K562 (cell line): Measurements from ENCODE around the gene ACO2. TPM values are rescaled to one million over a fixed set of nuclear protein-coding genes. Genes with fewer than 3 reads are reported as not detected.

Source experiments
- ARNT ChIP-seq, 2 experiments: fragments of 450-650 bp; IDR thresholded peaks; 2 replicates each; pipeline ENCODE4 v1.6.1; 2016; ENCODE audit warnings: mild to moderate bottlenecking in 1 of 2
- CHD4 ChIP-seq: fragments of 200-600 bp; sonication (generic); IDR thresholded peaks from 3 replicates; pipeline ENCODE4 v1.6.1; 2012; ENCODE audit warnings: low read depth, mild to moderate bottlenecking, mixed read lengths, low read length, inconsistent platforms; ENCODE audit not compliant: insufficient read depth, insufficient replicate concordance, poor library complexity, severe bottlenecking
- DPF2 ChIP-seq: fragments of 450-650 bp; IDR thresholded peaks from 2 replicates; pipeline ENCODE4 v1.6.1; 2016
- ELF1 ChIP-seq: fragments of 200-800 bp; sonication (Bioruptor generic); IDR thresholded peaks from 2 replicates; pipeline ENCODE4 v1.6.1; 2016; ENCODE audit warnings: missing genetic modification characterization, missing compliant biosample characterization
- FOXM1 ChIP-seq, 2 experiments: fragments of 450-650 bp in 1 of 2; sonication (generic) in 1 of 2; formaldehyde crosslinking in 1 of 2; IDR thresholded peaks; 2 replicates each; pipeline versions ENCODE4 v1.6.1 to v1.9.0; 2017 to 2022; ENCODE audit warnings: low read depth in 2 of 2, mild to moderate bottlenecking in 2 of 2, missing genetic modification reagents in 1 of 2, moderate library complexity in 1 of 2
- HDAC8 ChIP-seq: fragments of 450-650 bp; IDR thresholded peaks from 2 replicates; pipeline ENCODE4 v1.6.1; 2016; ENCODE audit warnings: mild to moderate bottlenecking, missing genetic modification characterization, moderate library complexity, missing compliant biosample characterization
- SRSF9 ChIP-seq: fragments of 200-400 bp; formaldehyde crosslinking; IDR thresholded peaks from 2 replicates; pipeline ENCODE4 v1.6.1; 2017; ENCODE audit warnings: low read depth, low read length, borderline replicate concordance
- ZNF408 ChIP-seq: fragments of 250-450 bp; sonication (Bioruptor Pico); IDR thresholded peaks from 2 replicates; pipeline ENCODE4 v1.4.0; 2020; ENCODE audit warnings: low read depth, mild to moderate bottlenecking, moderate library complexity
- ZNF586 ChIP-seq: fragments of 450-650 bp; formaldehyde crosslinking; conservative IDR thresholded peaks from 2 replicates; pipeline ENCODE4 v1.4.0; 2020; ENCODE audit warnings: mild to moderate bottlenecking, moderate library complexity
- polyA plus RNA-seq, 8 experiments: library from polyadenylated mRNA; depleted of rRNA in 4 of 8; stranded (reverse) in 5 of 8; unstranded in 3 of 8; fragments of >200 nt; fragmentation: Nextera tagmentation in 2 of 8; fragmentation: Illumina TruSeq in 1 of 8; extraction: Ambion mirVana in 2 of 8; extraction: Trizol in 1 of 8; gene quantifications; 2 replicates each; pipeline versions ENCODE4 v1.2.1 to v1.2.3, GENCODE V29; 2011 to 2014; ENCODE audit warnings: inconsistent platforms in 1 of 8, missing spikeins in 1 of 8
- total RNA-seq, 7 experiments: library from RNA; depleted of rRNA in 6 of 7; stranded (reverse); fragments of >200 nt in 6 of 7; fragmentation: Illumina TruSeq in 2 of 7; extraction: Trizol in 2 of 7; gene quantifications; 2 replicates each; pipeline versions ENCODE4 v1.2.1 to v1.2.3, GENCODE V29; 2011 to 2021; ENCODE audit warnings: low replicate concordance in 1 of 7
- TF ChIP-seq, protein P1 (sequence below): conservative IDR thresholded peaks from 2 replicates; pipeline ENCODE4 v1.6.1; 2011; ENCODE audit warnings: low read depth, mild to moderate bottlenecking, low read length; ENCODE audit not compliant: control insufficient read depth
- TF ChIP-seq, protein P2 (sequence below): sonication (generic); formaldehyde crosslinking; IDR thresholded peaks from 2 replicates; pipeline ENCODE4 v1.8.1; 2023; ENCODE audit warnings: mild to moderate bottlenecking, missing genetic modification reagents
- TF ChIP-seq, protein P3 (sequence below): IDR thresholded peaks from 2 replicates; pipeline ENCODE4 v1.6.1; 2011; ENCODE audit warnings: borderline replicate concordance, low read depth, mild to moderate bottlenecking, moderate library complexity, low read length; ENCODE audit not compliant: insufficient read depth, poor library complexity, severe bottlenecking
- TF ChIP-seq, protein P4 (sequence below): fragments of 150-350 bp; IDR thresholded peaks from 2 replicates; pipeline ENCODE4 v1.6.1; 2014; ENCODE audit warnings: low read depth, mild to moderate bottlenecking, low read length, borderline replicate concordance
- TF ChIP-seq, protein P5 (sequence below): sonication (generic); formaldehyde crosslinking; IDR thresholded peaks from 2 replicates; pipeline ENCODE4 v1.8.0; 2022; ENCODE audit warnings: missing genetic modification reagents, mild to moderate bottlenecking, borderline replicate concordance
- TF ChIP-seq, protein P6 (sequence below): fragments of 450-650 bp; IDR thresholded peaks from 2 replicates; pipeline ENCODE4 v1.6.1; 2016; ENCODE audit warnings: missing biosample characterization, missing genetic modification characterization

The ACO2 gene
- total and polyA plus RNA-seq, 9 of the 15 experiments (the other 6 are each of a cell fraction or from before 2014, with no cell fraction given), result 16.2 to 119 (median 43.2) TPM

DNA sequence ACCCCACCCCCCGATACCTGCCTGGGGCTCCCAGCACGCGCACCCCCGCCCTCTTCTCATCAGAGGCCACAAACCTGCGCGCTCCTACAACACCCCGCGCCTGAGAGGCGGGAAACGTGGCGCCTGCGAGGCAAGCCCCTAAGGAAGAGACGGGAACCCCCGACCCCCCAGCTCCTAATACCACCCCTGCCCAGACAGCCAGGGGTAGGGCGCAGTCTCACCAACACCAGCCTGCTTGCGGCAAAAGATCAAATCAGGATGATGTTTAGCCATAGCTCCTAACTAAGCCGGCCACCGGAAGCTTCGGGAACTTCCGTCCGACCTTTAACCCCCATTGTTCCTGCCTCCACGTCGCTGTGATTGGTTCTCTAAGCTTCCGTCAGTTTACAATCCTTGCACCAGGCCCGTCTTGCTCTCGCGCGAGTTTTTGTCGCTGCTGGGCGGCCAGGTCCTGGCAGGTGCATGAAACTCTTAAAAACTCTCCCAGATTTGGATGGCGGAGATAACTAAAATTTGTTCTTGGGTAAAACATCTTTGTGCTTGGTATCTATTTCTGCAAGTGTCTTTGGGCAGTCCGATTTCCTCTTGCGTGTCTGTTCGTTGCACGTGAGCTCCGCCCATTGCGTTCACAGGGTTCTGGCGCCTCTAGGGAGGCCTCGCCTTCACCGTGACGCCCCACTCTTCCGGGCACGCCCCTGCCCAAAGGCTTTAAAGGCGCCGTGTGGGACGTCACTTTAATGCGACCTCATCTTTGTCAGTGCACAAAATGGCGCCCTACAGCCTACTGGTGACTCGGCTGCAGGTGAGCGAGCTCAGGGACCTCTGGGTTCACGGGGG, at the start of gene ACO2, which contains the start of gene PHF5A (continued):
- no peak for TF ChIP-seq SRSF9
- TF ChIP-seq, protein P1, sequence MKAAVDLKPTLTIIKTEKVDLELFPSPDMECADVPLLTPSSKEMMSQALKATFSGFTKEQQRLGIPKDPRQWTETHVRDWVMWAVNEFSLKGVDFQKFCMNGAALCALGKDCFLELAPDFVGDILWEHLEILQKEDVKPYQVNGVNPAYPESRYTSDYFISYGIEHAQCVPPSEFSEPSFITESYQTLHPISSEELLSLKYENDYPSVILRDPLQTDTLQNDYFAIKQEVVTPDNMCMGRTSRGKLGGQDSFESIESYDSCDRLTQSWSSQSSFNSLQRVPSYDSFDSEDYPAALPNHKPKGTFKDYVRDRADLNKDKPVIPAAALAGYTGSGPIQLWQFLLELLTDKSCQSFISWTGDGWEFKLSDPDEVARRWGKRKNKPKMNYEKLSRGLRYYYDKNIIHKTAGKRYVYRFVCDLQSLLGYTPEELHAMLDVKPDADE, result peak; percentile 64
- TF ChIP-seq, protein P2, sequence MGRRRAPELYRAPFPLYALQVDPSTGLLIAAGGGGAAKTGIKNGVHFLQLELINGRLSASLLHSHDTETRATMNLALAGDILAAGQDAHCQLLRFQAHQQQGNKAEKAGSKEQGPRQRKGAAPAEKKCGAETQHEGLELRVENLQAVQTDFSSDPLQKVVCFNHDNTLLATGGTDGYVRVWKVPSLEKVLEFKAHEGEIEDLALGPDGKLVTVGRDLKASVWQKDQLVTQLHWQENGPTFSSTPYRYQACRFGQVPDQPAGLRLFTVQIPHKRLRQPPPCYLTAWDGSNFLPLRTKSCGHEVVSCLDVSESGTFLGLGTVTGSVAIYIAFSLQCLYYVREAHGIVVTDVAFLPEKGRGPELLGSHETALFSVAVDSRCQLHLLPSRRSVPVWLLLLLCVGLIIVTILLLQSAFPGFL (CRISPR knock-in tag), result peak; percentile 97
- TF ChIP-seq DPF2, result no peak
- peak in 1 of 2 experiments; percentile 97; a peak in 2 of 4 replicates for TF ChIP-seq ARNT (IDR thresholded peaks at IDR 0.05)
- peak; percentile 75 for TF ChIP-seq FOXM1 (IDR thresholded peaks at IDR 0.05; ENCODE audit: low read depth)
- TF ChIP-seq FOXM1 (CRISPR knock-in tag; IDR thresholded peaks at IDR 0.05; ENCODE audit: low read depth), result no peak
- TF ChIP-seq, protein P3, sequence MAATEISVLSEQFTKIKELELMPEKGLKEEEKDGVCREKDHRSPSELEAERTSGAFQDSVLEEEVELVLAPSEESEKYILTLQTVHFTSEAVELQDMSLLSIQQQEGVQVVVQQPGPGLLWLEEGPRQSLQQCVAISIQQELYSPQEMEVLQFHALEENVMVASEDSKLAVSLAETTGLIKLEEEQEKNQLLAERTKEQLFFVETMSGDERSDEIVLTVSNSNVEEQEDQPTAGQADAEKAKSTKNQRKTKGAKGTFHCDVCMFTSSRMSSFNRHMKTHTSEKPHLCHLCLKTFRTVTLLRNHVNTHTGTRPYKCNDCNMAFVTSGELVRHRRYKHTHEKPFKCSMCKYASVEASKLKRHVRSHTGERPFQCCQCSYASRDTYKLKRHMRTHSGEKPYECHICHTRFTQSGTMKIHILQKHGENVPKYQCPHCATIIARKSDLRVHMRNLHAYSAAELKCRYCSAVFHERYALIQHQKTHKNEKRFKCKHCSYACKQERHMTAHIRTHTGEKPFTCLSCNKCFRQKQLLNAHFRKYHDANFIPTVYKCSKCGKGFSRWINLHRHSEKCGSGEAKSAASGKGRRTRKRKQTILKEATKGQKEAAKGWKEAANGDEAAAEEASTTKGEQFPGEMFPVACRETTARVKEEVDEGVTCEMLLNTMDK, result no peak
- TF ChIP-seq ZNF586 (CRISPR knock-in tag), result no peak
- no peak for TF ChIP-seq HDAC8 (tag)
- TF ChIP-seq, protein P4, sequence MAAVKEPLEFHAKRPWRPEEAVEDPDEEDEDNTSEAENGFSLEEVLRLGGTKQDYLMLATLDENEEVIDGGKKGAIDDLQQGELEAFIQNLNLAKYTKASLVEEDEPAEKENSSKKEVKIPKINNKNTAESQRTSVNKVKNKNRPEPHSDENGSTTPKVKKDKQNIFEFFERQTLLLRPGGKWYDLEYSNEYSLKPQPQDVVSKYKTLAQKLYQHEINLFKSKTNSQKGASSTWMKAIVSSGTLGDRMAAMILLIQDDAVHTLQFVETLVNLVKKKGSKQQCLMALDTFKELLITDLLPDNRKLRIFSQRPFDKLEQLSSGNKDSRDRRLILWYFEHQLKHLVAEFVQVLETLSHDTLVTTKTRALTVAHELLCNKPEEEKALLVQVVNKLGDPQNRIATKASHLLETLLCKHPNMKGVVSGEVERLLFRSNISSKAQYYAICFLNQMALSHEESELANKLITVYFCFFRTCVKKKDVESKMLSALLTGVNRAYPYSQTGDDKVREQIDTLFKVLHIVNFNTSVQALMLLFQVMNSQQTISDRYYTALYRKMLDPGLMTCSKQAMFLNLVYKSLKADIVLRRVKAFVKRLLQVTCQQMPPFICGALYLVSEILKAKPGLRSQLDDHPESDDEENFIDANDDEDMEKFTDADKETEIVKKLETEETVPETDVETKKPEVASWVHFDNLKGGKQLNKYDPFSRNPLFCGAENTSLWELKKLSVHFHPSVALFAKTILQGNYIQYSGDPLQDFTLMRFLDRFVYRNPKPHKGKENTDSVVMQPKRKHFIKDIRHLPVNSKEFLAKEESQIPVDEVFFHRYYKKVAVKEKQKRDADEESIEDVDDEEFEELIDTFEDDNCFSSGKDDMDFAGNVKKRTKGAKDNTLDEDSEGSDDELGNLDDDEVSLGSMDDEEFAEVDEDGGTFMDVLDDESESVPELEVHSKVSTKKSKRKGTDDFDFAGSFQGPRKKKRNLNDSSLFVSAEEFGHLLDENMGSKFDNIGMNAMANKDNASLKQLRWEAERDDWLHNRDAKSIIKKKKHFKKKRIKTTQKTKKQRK, result no peak
- TF ChIP-seq, protein P5, sequence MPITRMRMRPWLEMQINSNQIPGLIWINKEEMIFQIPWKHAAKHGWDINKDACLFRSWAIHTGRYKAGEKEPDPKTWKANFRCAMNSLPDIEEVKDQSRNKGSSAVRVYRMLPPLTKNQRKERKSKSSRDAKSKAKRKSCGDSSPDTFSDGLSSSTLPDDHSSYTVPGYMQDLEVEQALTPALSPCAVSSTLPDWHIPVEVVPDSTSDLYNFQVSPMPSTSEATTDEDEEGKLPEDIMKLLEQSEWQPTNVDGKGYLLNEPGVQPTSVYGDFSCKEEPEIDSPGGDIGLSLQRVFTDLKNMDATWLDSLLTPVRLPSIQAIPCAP (CRISPR knock-in tag), result no peak
- TF ChIP-seq CHD4, result no peak
- TF ChIP-seq, protein P6, sequence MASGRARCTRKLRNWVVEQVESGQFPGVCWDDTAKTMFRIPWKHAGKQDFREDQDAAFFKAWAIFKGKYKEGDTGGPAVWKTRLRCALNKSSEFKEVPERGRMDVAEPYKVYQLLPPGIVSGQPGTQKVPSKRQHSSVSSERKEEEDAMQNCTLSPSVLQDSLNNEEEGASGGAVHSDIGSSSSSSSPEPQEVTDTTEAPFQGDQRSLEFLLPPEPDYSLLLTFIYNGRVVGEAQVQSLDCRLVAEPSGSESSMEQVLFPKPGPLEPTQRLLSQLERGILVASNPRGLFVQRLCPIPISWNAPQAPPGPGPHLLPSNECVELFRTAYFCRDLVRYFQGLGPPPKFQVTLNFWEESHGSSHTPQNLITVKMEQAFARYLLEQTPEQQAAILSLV (tag), result no peak
- TF ChIP-seq ZNF408, result no peak
- peak; percentile 95 for TF ChIP-seq ELF1
